A673 (cell line): ENCODE results near the gene FGF1. TPM values are rescaled to one million over a fixed set of nuclear protein-coding genes. Genes with fewer than 3 reads are reported as not detected.

Experiments used
- BruUV-seq: library from RNA; stranded (reverse); fragments of 400-500 nt; replicated peaks from 2 replicates; lab custom pipeline; 2021; lab: Mats Ljungman, UMichigan
- CTCF ChIA-PET: fragments of 300-600 bp; sonication (Branson Sonifier 250); formaldehyde crosslinking; loops from one replicate; lab custom pipeline; 2022; ENCODE audit warnings: antibody characterized with exemption; lab: Charles Lee
- POLR2A ChIA-PET: fragments of 300-600 bp; sonication (Branson Sonifier 250); formaldehyde crosslinking; loops from one replicate; lab custom pipeline; 2022; ENCODE audit warnings: antibody characterized with exemption; ENCODE audit not compliant: low non-redundant PET; lab: Charles Lee
- DNase-seq: peaks from one replicate; pipeline ENCODE4 v3.0.0-alpha.2; 2015; ENCODE audit warnings: low spot score
- H3K27ac ChIP-seq: fragments of 200-600 bp; sonication (generic); 2 replicates; pipeline ENCODE4 v1.5.1; 2016; ENCODE audit warnings: mixed run types, low read depth, mild to moderate bottlenecking, mixed read lengths, antibody characterized with exemption, low read length; ENCODE audit not compliant: poor library complexity, severe bottlenecking
- H3K27me3 ChIP-seq: fragments of 200-600 bp; sonication (generic); replicated peaks from 2 replicates; pipeline ENCODE4 v1.6.1; 2017; ENCODE audit warnings: mixed run types, low read depth, mild to moderate bottlenecking, mixed read lengths, antibody characterized with exemption, low read length; ENCODE audit not compliant: insufficient read depth, poor library complexity
- H3K36me3 ChIP-seq: fragments of 200-600 bp; sonication (generic); 2 replicates; pipeline ENCODE4 v1.6.1; 2016; ENCODE audit warnings: mixed run types, mild to moderate bottlenecking, mixed read lengths, antibody characterized with exemption, low read length; ENCODE audit not compliant: insufficient read depth, poor library complexity, severe bottlenecking
- H3K4me1 ChIP-seq: fragments of 200-600 bp; sonication (generic); 2 replicates; pipeline ENCODE4 v1.6.1; 2017; ENCODE audit warnings: mixed run types, mild to moderate bottlenecking, mixed read lengths, antibody characterized with exemption, low read length; ENCODE audit not compliant: insufficient read depth, poor library complexity, severe bottlenecking
- H3K4me3 ChIP-seq: fragments of 200-600 bp; sonication (generic); 2 replicates; pipeline ENCODE4 v1.5.1; 2016; ENCODE audit warnings: low read depth, mixed run types, mild to moderate bottlenecking, mixed read lengths, low read length; ENCODE audit not compliant: poor library complexity, severe bottlenecking
- H3K9me3 ChIP-seq: fragments of 200-600 bp; sonication (generic); 2 replicates; pipeline ENCODE4 v1.6.1; 2016; ENCODE audit warnings: mixed run types, low read depth, mild to moderate bottlenecking, mixed read lengths, antibody characterized with exemption, low read length; ENCODE audit not compliant: poor library complexity, severe bottlenecking
- CTCF ChIP-seq: fragments of 300-800, 200-600 bp; sonication (generic); conservative IDR thresholded peaks from 2 replicates; pipeline ENCODE4 v1.5.1; 2017; ENCODE audit warnings: low read depth, mild to moderate bottlenecking, antibody characterized with exemption, low read length, moderate library complexity, mixed read lengths
- EZH2 ChIP-seq: fragments of 200-600 bp; sonication (generic); IDR thresholded peaks from 2 replicates; pipeline ENCODE4 v1.6.1; 2017; ENCODE audit warnings: borderline replicate concordance, low read depth, mild to moderate bottlenecking, mixed read lengths, antibody characterized with exemption, low read length; ENCODE audit not compliant: poor library complexity, severe bottlenecking
- intact Hi-C: fragments of 100-400 bp; cut with micrococcal nuclease; formaldehyde crosslinking; loops from one replicate; pipeline ENCODE4 v1.10.0; 2022; ENCODE audit not compliant: unreplicated experiment
- total RNA-seq: library from RNA; stranded (reverse); gene quantifications from 2 replicates; pipeline ENCODE4 v1.2.3, GENCODE V29; 2021

The FGF1 gene
- total RNA-seq, 1 experiment from 2014 or later, result 0.71 TPM

- H3K9me3 ChIP-seq, result no peaks in the 10 kb centered on the region
- no peaks in the 10 kb centered on the region for H3K27me3 ChIP-seq
- intact Hi-C loops, result no loop called here
- no TSS peak for BruUV-seq
- CTCF ChIA-PET, result no interaction called here
- H3K36me3 ChIP-seq, result no peaks in the 10 kb centered on the region
- no peak overlapping the region for H3K27ac ChIP-seq
- POLR2A ChIA-PET, result no interaction called here
- no peak overlapping the region for H3K4me3 ChIP-seq
- no peak for DNase-seq
- H3K4me1 ChIP-seq, result peaks cover 46% of the 10 kb centered on the region
- TF ChIP-seq CTCF, result no peak
- no peak for TF ChIP-seq EZH2
Observed at GRCh38 chr5:142688281-142688989, 2.5 kb upstream of the FGF1 start.

GRCh38 chr5:142686968-142687367 lies 1.1 kb upstream of the FGF1 start:
- no peaks in the 10 kb centered on the region for H3K36me3 ChIP-seq
- no peaks in the 10 kb centered on the region for H3K9me3 ChIP-seq
- ChIA-PET POLR2A (no interaction called here), CTCF (no interaction called here)
- TF ChIP-seq EZH2 (no peak), CTCF (no peak)
- no peak overlapping the region for H3K27ac ChIP-seq
- no peak for DNase-seq
- intact Hi-C loops, result no loop called here
- H3K4me3 ChIP-seq, result no peak overlapping the region
- H3K27me3 ChIP-seq, result no peaks in the 10 kb centered on the region
- peaks cover 40% of the 10 kb centered on the region for H3K4me1 ChIP-seq
- BruUV-seq, result no TSS peak

- H3K4me3 ChIP-seq, result no peak overlapping the region
- ChIA-PET POLR2A (interaction anchor here (0.6 kb wide), 1 partner anchor 1094 kb away, joined by 4 read pairs; no protein-coding TSS in a partner anchor), CTCF (interaction anchor here (0.6 kb wide), 1 partner anchor 153 kb away, joined by 3 read pairs; no protein-coding TSS in a partner anchor)
- H3K27me3 ChIP-seq, result no peaks in the 10 kb centered on the region
- TF ChIP-seq EZH2 (no peak), CTCF (no peak)
- H3K27ac ChIP-seq, result no peak overlapping the region
- H3K9me3 ChIP-seq, result no peaks in the 10 kb centered on the region
- intact Hi-C loops, result no loop called here
- BruUV-seq, result no TSS peak
- no peaks in the 10 kb centered on the region for H3K36me3 ChIP-seq
- no peak for DNase-seq
- H3K4me1 ChIP-seq, result peaks cover 40% of the 10 kb centered on the region
Observed at GRCh38 chr5:142686210-142686734, 382 bp upstream of the FGF1 start.
